ENCODE data around the gene FARP1. TPM values are rescaled to one million over a fixed set of nuclear protein-coding genes. Genes with fewer than 3 reads are reported as not detected.

The FARP1 gene
- total and polyA plus RNA-seq, 2 of the 8 experiments (the other 6 are each of a cell fraction or from before 2014, with no cell fraction given) = 24.7 to 104 TPM

DNA sequence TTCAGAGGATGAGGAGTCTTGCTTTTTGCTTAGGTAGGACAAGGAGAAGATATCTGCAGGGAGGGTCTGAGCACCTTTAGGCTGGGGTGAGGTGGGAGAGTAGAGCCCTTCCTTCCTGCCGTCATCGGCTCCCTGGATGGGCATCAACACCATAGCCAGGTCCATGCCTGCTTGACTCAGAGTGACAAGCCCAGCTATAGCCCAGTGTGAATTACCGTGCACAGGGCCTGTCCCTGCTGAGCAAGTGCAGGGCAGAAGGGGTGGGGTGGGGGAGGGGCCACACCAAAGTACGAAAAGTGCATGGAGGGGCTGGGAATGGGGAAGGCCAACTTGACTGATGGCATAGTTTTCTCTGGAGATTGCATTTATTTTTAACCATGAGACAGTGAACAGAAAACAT lies 64.5 kb downstream of the FARP1 start (continued):
- no peak for TF ChIP-seq CHD7 (IDR thresholded peaks at IDR 0.05; ENCODE audit: insufficient replicate concordance, low read length)

Data from H1 (cell line).